NT2/D1 (cell line): ENCODE results near the gene NUTF2.

Experiments used
- SUZ12 ChIP-seq: IDR thresholded peaks from 2 replicates; pipeline ENCODE4 v1.6.1; 2011; ENCODE audit not compliant: insufficient read length, insufficient read depth; ENCODE audit errors: extremely low read depth
- YY1 ChIP-seq: IDR thresholded peaks from 2 replicates; pipeline ENCODE4 v1.6.1; 2011; ENCODE audit not compliant: insufficient read length, insufficient read depth
- ZNF274 ChIP-seq: IDR thresholded peaks from 2 replicates; pipeline ENCODE4 v1.6.1; 2011; ENCODE audit warnings: mild to moderate bottlenecking, low read depth, low read length

DNA sequence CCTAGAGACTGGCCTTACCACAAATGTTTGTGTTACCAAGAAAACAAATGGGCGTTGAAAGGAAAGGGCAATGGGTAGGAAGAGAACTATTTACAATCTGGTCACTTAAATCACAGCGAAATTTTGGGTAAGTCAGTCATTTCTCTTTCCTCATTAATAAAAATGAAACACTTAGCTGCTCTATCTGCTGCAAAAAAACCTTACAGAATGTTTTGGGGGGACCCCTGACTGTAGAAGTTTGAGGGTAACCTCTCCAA, 742 bp upstream of the NUTF2 start:
- TF ChIP-seq YY1 = no peak
- TF ChIP-seq ZNF274 = no peak
- no peak for TF ChIP-seq SUZ12
